NT2/D1 (cell line): ENCODE measurements around the gene CGNL1.

Experiments used
- SUZ12 ChIP-seq: IDR thresholded peaks from 2 replicates; pipeline ENCODE4 v1.6.1; 2011; ENCODE audit not compliant: insufficient read length, insufficient read depth; ENCODE audit errors: extremely low read depth
- YY1 ChIP-seq: IDR thresholded peaks from 2 replicates; pipeline ENCODE4 v1.6.1; 2011; ENCODE audit not compliant: insufficient read length, insufficient read depth

DNA sequence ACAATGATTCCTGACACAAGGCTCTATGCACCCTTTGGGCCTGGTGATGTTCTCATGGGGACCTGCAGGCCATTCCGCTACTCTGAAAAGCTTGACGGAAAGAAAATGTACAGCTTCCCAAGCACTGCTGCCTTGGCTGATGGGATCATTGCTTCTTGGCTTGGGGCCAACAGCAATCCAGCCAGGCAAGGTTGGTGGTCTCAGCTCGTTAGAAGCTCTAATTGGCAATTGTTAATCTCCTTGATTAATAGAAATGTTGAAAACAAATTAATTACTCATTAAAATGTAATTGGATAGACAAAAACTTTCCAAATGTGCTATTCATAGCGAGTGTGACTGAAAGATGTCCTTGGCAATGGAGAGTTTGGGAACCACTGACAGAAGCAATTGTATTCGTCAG, 199.1 kb downstream of the CGNL1 start:
- TF ChIP-seq YY1 (no peak), SUZ12 (no peak)
